GM19455 (cell line): ENCODE results near the gene LCNL1.
"Not testable (repeated sequence)": the region's sequence is repeated elsewhere in the genome, so short reads cannot be mapped to it uniquely, and the experiment has no call there.

Source experiments
- ATAC-seq: cut with Tn5 transposase; IDR thresholded peaks from one replicate; pipeline ENCODE4 v1.9.1; 2021; ENCODE audit not compliant: unreplicated experiment

Gene LCNL1

DNA sequence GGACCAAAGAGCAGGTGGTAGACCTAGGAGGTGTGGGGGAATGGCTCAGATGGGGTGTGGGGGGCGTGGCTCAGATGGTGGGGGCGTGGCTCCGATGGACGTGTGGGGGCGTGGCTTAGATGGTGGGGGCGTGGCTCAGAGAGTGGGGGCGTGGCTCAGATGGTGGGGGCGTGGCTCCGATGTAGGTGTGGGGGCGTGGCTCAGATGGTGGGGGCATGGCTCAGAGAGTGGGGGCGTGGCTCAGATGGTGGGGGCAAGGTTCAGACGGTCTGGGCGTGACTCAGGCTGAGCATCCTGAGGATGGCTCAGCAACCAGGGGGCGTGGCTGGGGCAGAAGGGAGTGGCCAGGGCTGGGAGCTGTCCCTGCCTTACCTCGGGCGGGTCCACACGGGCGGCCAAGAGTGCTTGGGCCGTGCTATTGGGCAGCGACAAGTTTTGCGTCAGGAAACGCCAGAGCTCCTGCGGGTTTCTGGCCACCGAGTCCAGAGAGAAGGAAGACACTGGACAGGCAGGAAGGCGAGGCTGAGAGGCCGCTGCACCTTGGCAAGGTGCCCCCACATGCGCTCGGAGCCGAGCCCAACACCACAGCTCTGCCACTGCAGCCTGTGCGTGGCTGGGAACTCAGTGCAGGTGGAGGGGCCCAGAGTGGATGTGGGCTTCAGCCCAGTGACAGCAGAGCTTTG is 39.3 kb downstream of the LCNL1 start:
- ATAC-seq = no peak

DNA sequence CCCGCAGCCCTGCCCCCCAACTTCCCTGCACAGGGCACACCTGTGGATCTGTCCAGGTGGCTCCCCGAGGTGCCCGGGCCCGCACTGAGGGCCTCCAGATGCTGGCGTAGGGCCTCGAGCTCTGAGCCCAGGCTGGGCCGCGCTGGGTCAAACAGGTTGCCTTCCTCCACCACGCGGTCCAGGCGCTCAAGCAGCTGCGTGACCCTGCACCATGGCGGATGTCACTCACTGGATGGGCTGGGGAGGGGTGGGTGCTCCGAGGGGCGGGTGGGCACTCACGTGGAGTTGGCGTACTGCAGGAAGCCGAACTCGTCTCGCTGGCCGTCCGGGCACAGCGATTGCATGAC is 39.8 kb downstream of the LCNL1 start:
- no peak for ATAC-seq

DNA sequence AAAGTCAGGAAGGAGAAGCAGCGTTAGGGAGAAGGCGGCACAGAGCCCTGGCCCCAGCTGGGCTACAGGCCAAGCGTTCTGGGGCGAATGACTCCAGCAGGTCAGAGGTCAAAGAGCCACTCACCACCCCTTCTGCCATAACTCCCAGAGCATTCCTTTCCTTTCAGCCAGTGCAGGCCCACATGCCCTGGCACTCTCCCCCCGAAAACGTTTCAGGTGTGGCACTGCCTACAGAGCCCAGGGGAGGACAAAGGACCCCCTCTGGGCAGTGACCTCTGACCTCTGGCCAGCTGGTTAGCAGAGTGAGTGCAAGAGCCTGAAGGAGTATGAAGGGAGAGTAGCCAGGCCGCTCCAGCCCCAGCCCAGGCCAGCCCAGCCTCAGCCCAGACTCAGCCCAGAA is 40.4 kb downstream of the LCNL1 start:
- no peak for ATAC-seq

DNA sequence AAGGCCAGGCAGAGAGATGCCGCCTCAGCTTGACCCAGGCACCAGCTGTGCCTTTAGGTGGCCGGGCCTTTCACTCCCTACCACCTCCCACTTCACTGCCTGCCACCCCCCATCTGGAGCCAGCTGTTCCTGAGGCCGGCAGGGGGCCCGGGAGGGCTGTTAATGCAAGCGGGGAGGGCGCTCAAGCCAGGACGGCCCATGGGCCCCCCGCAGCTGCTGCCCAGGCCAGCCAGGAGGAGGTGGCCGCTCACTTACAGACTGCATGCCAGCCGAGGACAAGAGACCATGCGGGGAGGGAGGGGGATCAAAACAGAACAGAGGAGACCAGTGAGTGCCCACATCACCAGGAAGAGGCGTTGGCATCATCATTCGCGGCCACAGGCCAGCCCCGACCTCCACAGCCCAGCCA is 40.8 kb downstream of the LCNL1 start:
- ATAC-seq = no peak

DNA sequence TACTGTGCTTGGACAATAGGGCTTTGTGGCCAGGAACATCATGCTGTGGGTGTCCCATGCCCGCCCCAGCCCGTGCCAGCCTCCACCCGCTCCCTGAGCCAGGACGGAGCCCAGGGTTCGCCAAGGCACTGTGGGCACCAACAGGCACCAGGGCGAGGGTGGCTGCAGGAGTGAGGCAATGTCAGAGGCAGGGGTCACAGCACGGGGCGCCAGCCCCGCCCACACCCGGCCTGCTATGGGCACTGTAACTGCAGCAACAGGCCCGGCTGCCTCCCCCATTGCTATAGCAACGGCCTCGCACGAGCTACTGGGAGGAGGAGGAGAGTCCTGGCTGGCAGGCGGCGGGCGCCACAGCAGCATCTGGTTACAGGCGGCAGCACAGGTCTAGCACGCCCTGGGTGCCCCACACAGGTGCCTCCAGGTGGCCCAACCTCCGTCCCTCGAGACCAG is 42.7 kb downstream of the LCNL1 start:
- no peak for ATAC-seq

DNA sequence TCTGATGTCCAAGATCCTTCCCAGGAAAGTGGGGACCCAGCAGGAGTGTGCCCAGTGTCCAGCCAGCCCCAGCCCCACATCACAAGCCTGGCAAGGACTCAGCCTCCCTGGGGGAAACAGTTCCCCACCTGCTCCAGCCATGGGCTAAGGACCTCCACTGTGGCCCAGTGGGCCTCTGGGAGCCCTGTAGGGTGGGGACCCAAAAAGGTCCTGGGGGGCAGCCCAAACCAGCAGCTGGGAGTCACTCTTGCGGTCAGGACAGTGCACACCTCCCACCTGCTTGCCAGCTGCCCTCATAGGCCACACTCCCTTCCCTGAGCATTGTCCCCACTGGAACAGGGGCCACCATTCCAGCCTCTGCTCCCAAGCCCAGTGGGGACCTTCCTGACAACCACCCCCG is 43.6 kb downstream of the LCNL1 start:
- no peak for ATAC-seq

DNA sequence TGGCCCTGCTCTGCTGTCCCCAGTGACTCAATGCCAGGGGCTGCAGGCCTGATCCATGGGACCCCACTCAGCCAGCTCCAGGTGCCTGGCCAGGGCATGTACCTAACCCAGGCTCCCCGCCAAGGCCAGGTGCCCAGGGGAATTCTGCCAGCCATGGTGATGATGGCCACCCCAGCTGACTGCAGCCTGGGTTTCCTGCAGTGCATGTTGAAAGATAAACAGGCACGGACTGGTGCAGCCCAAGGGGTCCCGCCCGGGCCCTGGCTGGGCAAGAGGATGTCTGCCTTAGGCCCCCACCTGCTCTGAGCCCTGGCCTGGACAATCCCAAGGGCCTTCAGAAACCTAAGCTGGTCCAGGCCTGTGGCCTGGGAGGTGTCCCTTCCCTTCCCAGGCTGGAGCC is 44.0 kb downstream of the LCNL1 start:
- no peak for ATAC-seq

DNA sequence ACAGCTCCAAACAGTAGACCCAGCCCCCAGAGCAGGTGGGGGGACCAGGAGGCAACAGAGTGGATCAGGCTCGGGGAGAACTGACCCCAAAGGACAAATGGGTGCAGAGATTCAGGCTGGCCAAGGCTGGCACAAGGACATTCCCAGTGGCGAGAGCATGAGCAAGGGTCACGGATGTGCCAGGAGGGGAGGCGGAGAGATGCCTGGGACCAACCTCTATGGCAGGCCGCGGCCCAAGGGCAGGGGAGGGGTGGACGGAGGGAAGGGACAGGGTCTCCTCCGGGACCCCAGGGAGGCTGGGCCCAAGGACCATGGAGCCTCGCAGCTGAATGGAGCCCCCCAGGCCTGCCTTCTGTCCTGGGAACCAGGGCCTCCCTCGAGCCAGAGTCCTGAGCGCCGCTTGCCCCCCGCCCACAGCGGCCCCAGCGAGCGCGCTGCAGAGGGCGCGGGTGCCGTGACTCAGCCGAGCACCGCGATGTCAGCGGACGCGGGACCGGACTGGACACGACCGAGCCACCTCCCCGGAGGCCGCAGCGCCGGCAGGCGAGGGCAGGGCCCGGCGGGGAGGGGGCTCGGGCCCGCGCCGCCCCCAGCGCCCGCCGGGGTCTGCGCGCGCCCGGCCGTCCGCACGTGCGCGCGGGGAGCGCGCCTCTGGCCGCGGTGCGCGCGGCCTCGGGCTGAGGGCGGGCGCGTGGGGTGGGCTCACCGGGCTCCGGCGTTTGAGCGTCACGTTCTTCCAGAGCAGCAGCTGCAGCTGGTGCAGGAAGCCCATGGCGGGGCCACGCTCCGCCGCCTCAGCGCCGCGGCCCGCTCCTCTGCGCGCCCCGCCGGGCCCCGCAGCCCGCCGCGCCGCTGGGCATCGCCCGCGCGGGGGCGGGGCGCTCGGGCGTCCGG is 44.8 kb downstream of the LCNL1 start, which contains the start of gene ABCA2:
ABCA2 (minus strand) TSS at position 869 of the 894 bp plus-strand sequence; CDS start at position 772, 97 bp downstream.
- ATAC-seq = no peak

DNA sequence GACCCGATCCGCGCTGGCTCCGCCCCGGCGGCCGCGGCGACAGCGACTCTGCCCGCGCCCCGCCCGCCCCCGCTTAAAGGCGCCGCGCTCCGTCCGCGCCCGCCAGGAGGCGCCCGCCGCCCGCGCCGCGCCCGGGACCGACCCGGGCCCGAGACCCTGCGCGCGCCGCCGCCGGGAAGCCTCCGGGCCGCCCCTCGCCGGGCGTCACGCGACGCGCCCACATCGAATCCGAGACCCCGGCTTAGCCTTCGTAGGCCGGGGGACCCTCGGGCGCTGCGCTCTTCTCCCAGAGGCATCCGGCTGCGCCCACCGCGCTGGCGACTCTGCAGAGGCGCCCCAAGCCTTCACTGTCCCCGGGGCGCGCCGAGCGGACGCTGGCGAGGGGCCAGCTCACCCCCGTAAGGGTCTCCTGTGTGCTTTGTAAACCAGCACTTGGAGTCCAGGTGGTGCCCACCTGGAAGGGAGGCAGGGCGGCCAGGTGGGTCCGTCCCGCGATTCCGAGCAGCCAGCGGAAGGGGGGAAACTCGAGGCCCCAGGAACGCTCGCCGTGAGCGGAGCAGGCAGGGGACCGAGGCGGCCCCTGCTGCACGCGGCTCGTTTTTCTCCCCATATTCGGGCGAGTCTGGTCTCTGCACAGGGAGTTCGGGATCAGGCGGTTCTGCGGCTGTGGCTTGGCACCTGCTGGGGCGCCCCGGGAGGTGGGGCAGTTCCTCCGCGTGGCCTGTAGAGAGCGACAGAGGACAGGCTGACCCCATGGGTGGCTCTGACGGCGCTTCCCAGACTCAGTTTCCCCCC is 45.7 kb downstream of the LCNL1 start:
- no peak for ATAC-seq

DNA sequence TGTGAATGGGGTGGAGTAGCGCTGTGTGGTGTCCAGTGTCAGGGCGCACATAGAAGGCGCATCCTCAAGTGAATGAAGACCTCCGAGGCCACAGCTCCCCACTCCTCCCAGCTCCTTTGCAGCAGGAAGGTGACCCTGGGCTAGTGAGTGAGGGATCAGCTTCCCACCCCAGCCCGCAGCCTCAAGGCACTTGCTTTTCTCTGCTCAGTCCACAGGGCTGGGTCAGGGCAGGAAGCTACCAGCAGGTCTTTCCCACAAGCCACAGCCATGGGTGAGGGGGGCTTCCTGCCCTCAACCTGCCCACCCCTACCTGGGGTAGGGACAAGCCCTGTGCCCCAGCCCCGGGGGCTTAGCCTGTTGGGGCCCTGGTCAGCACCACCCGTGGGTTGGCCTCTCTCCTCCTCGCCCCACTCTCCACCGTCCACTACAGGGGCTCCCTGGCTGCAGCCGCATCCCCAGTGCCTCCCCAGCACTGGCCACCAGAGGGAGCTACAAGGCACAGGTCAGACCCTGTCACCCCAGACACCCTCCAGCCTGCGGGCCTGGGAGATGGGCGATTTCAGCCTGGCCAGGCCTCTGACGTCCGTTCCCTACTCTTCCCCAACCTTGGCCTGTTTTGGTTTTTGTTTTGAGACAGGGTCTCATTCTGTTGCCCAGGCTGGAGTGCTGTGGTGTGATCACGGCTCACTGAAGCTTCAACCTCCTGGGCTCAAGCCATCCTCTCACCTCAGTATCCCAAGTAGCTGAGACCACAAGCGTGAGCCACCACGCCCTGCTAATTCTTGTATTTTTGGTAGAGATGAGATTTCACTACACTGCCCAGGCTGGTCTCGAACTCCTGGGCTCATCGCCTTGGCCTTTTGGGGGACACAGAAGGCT is 46.5 kb downstream of the LCNL1 start:
- ATAC-seq = no peak

DNA sequence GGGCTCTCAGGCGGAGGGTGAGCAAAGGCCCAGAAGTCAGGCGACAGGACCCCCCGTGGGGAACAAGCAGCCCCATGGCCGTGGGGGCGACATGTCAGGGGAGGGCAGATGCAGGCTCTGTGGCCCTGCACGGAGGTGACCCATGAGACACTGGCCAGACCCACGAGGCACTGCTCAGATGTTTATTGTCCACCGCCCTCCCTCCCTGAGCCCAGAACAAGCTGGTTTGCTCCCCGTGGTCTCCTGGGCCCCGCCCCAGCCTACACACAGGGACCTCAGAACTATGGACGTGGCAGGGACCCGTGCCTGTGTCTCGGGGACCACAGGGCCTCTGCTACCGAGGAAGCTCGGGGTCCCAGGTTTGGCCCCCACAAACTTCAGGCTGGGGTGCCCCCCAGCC is 47.2 kb downstream of the LCNL1 start:
- no peak for ATAC-seq

DNA sequence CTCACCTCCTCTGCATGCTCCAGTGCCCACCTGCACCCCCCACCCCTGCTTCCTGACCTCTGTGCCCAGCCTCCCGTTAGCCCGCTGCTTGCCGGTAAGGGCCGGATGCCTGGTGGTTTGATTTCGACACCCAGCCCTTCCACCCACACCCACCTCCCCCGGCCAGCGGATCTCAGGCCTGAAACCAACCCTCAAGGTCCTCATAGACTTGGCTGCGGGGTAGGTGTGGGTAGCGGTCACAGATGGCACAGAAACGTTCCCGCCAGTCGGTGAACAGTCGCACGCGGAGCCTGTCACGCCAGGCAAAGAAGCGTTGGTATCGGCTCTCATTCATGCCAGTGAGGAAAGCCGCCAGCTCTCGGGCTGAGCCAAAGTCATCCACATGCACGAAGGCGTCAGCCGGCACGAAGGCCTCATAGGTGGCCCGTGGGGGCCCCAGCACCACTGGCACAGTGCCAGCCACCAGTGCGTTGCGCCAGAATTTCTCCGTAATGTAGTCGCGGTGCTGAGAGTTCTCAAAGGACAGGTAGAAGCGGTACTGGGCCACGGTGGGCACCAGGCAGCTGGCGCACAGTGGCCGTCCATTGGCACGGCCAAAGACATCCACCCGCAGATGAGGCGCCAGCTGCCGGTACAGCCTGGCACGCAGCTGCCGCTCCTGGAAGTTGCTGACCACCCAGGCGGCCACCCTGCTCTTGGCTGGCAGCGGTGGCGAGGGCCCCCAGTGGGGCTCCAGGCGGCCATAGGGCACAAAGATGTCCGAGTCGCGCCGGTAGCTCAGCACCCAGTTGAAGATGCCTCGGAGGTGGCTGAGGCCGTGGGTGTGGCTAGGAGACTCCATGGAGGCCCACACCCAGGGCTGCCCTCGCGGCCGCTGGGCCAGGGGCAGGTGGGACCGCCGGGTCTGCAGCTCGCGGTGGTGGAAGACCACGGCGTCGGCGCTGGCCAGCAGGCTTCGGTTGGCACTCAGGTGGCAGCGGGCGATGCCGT is 48.0 kb downstream of the LCNL1 start:
- no peak for ATAC-seq

DNA sequence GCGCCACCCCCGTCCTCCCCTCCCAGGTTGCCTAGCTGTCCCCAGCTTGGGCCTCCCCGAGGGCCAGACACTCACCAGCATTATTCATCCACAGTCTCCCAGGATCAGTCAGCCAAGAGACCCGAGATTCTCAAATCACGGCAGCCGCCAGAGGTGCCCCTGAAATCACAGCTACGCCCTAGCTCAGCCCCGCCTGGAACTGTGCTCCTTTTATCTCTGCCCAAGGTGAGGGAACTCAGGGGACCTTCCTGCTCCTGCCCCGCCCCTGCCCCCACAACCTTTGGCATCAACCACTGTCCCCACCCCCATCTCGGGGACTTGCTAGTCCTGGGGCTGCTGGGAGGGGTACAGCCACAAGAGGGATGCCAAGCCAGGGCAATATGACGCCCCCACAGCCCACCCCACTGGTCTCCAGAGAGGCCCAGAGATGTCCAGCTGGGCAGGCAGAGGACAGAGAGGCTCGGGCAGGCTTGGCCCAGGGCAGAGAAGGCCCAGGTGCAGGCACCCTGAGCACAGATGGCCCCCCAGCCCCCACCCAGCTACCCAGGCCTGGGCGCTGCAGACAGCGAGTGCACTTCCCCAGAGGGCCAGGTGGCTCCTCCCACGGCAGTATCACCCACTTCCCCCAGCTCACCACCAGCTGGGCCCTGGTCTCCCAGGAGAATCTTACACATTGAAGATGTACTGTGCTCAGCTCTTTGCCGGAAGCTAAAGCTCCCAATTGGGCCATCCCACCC is 49.3 kb downstream of the LCNL1 start, which contains the start of gene FUT7:
FUT7 (minus strand) TSS at position 185 of the 737 bp plus-strand sequence; CDS start at position 88, 97 bp downstream.
- no peak for ATAC-seq

DNA sequence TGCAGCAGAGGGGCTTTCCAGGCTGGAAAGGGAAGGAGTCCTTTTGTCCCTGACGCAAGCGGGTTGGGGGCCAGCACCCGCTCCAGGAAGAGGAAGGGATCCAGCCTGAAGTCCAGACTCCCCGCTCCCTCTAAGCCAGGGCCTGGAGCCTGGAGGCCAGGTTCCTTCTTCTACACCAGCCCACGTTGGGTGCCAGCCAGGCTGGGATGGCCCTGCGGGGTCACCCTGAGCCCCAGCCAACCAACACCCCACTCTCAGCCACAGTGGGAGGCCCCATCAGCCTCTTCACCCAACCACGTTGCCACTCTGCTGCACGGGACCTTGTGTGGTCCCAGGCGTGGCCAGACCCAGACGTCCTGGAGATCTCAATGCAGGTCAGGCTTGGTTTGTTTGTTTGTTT is 50.1 kb downstream of the LCNL1 start:
- no peak for ATAC-seq

DNA sequence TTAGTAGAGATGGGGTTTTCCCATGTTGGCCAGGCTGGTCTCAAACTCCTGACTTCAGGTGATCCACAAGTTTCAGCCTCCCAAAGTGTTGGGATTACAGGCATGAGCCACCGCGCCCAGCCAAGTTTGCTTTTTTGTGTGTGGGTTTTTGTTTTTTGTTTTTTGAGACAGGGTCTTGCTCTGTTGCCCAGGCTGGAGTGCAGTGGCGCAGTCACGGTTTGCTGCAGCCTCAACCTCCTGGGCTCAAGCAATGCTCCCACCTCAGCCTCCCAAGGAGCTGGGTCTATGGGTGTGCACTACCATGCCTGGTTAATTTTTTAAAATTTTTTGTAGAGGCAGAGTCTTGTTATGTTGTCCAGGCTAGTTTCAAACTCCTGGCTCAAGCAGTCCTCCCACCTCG is 50.7 kb downstream of the LCNL1 start:
- ATAC-seq = not testable (repeated sequence)

DNA sequence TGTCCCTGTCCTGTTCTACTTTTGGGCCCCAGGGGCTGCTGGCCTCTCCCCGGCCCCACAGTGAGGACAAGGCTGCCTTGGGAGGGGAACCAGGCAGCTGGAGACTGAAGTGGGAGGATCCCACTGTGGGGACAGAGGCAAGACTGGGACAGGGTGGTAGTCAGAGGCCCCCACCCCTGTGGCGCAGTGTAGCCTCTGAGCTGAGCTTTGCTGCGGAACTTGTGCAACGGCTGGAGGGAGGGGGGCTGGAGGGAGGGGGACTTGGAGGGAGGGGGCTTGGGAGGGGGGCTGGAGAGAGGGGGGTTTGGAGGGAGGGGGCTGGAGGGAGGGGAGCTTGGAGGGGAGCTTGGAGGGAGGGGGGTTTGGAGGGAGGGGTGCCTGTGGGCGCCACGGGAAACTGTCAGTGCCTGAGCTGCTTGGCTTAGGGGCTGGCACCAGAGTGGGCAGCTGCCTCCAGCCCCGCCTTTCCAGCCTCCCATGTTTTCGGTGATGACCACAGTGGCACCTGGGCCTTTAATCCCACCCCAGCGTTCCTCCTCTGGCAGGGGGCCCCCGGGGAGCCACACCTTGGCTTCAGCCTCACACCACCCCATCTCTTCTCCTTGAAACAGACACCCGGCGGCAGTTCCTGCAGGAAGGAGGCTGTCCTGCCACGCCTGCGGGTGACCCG is 51.4 kb downstream of the LCNL1 start:
- ATAC-seq = no peak

DNA sequence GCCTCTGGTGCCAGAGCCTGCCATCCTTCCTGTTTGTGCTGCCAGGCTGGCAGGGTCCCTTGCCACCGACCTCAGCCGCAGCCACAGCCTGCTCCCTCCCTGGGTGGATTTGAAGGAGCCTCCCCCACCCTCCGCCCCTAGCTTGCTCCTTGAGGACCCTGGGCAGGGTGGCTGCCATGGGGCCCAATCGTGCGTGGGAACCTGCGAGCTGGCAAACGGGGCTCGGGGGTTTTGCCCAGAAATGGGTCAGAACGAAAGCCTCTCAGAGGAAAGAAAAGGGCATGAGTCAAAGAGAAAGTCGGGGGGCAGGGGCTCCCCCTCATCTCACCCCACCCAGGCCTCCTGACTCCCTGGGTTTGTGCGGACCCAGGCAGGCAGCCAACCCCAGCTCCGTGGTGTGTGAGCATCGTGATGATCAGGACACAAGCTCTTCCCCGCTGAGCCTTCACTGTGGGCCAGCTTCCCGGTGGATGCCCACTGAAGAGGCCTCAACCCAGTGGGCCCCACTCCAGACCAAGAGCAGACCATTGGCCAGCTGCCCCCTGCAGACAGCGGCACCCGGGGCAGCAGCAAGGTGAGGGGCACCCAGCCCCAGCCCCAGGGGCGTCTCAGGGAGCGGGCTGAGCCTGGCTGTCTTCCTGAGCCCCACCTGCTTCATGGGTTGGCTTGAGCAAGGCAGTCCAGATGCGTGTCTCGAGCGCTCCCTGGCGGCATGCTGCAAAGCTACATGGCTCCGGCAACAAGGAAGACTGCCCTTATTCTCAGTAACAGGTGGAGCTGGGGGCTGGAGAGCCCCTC is 52.1 kb downstream of the LCNL1 start:
- no peak for ATAC-seq
